OCI-LY7 (cell line): ENCODE results near the gene IMP4. TPM values are rescaled to one million over a fixed set of nuclear protein-coding genes. Genes with fewer than 3 reads are reported as not detected.
A peak's percentile ranks its signal among the peaks of the same experiment; 100 is the strongest.

Experiments
- BruUV-seq: library from RNA; stranded (reverse); fragments of 400-500 nt; replicated peaks from 2 replicates; lab custom pipeline; 2021; lab: Mats Ljungman, UMichigan
- CTCF ChIA-PET: fragments of 300-600 bp; sonication (Branson Sonifier 250); formaldehyde crosslinking; loops from one replicate; lab custom pipeline; 2022; ENCODE audit warnings: antibody characterized with exemption; ENCODE audit not compliant: unreplicated experiment; lab: Charles Lee
- POLR2A ChIA-PET: fragments of 300-600 bp; sonication (Branson Sonifier 250); formaldehyde crosslinking; loops from one replicate; lab custom pipeline; 2022; ENCODE audit warnings: antibody characterized with exemption; lab: Charles Lee
- DNase-seq: peaks from one replicate; pipeline ENCODE4 v3.0.0-alpha.2; 2015; ENCODE audit warnings: low spot score
- H2AFZ ChIP-seq: fragments of 200-600 bp; sonication (generic), shearing (Covaris generic); 2 replicates; pipeline ENCODE4 v1.6.1; 2014; ENCODE audit warnings: mild to moderate bottlenecking, antibody characterized with exemption, low read length, moderate library complexity
- H3K27ac ChIP-seq: fragments of 200-600 bp; sonication (generic); 2 replicates; pipeline ENCODE4 v1.5.1; 2014; ENCODE audit warnings: mixed run types, low read depth, mild to moderate bottlenecking, moderate library complexity, low read length, inconsistent platforms; ENCODE audit not compliant: poor library complexity, severe bottlenecking
- H3K36me3 ChIP-seq: fragments of 200-600 bp; sonication (generic); 2 replicates; pipeline ENCODE4 v1.6.1; 2014; ENCODE audit warnings: mild to moderate bottlenecking, antibody characterized with exemption, low read length, moderate library complexity, mixed read lengths; ENCODE audit not compliant: insufficient read depth
- H3K4me1 ChIP-seq: fragments of 200-600 bp; sonication (generic); 2 replicates; pipeline ENCODE4 v1.5.1; 2014; ENCODE audit warnings: mild to moderate bottlenecking, low read length; ENCODE audit not compliant: insufficient read depth, poor library complexity, severe bottlenecking
- H3K4me2 ChIP-seq: fragments of 200-600 bp; sonication (generic); 2 replicates; pipeline ENCODE4 v1.6.1; 2014; ENCODE audit warnings: mild to moderate bottlenecking, low read length
- H3K4me3 ChIP-seq: fragments of 200-600 bp; sonication (generic); 2 replicates; pipeline ENCODE4 v1.5.1; 2014; ENCODE audit warnings: mild to moderate bottlenecking, low read depth, low read length; ENCODE audit not compliant: poor library complexity, severe bottlenecking
- H3K79me2 ChIP-seq: fragments of 200-600 bp; sonication (generic); 2 replicates; pipeline ENCODE4 v1.6.1; 2016; ENCODE audit warnings: low read depth, mild to moderate bottlenecking, low read length, moderate library complexity, mixed read lengths; ENCODE audit not compliant: insufficient read depth
- H3K9me2 ChIP-seq: fragments of 200-600 bp; sonication (generic); 2 replicates; pipeline ENCODE4 v1.6.1; 2016; ENCODE audit warnings: mild to moderate bottlenecking, low read length, mixed read lengths; ENCODE audit not compliant: insufficient read depth
- H3K9me3 ChIP-seq: fragments of 200-600 bp; sonication (generic); 2 replicates; pipeline ENCODE4 v1.6.1; 2014; ENCODE audit warnings: mild to moderate bottlenecking, mixed run types, low read length, mixed read lengths
- H4K20me1 ChIP-seq: fragments of 200-600 bp; sonication (generic); 2 replicates; pipeline ENCODE4 v1.6.1; 2014; ENCODE audit warnings: mild to moderate bottlenecking, antibody characterized with exemption, low read length, moderate library complexity, mixed read lengths; ENCODE audit not compliant: insufficient read depth
- CTCF ChIP-seq: fragments of 200-600 bp; sonication (generic); conservative IDR thresholded peaks from 2 replicates; pipeline ENCODE4 v1.5.1; 2014; ENCODE audit warnings: mild to moderate bottlenecking, antibody characterized with exemption, low read length, moderate library complexity, mixed read lengths
- EZH2phosphoT487 ChIP-seq: fragments of 200-600 bp; sonication (generic); IDR thresholded peaks from 2 replicates; pipeline ENCODE4 v1.6.1; 2018; ENCODE audit warnings: low read depth, borderline replicate concordance, mild to moderate bottlenecking, mixed run types, antibody characterized with exemption, low read length, moderate library complexity, mixed read lengths
- intact Hi-C: fragments of 100-400 bp; cut with micrococcal nuclease; formaldehyde crosslinking; loops from one replicate; pipeline ENCODE4 v1.10.0; 2022; ENCODE audit not compliant: unreplicated experiment
- total RNA-seq, 2 experiments: library from RNA; depleted of rRNA in 1 of 2; stranded (reverse); fragments of >200 nt in 1 of 2; shearing (Covaris generic) in 1 of 2; gene quantifications; 2 replicates each; pipeline ENCODE4 v1.2.3, GENCODE V29; 2014 to 2022

IMP4 gene
- total RNA-seq, 2 experiments from 2014 or later: 266 to 314 TPM

GRCh38 chr2:130371723-130372054, 29.0 kb downstream of the IMP4 start:
- TSS peak; percentile 95 for BruUV-seq
- H3K36me3 ChIP-seq: peaks cover 42% of the 10 kb centered on the region
- H3K4me2 ChIP-seq: peak overlapping the region; percentile 95
- DNase-seq: no peak
- intact Hi-C loops: loop anchor here (1.0 to 10.0 kb wide), 3 partner anchors 19 to 53 kb away; no protein-coding TSS in a partner anchor
- ChIA-PET POLR2A (interaction anchor here (1.1 to 3.1 kb wide), 6 partner anchors 14 to 29 kb away, joined by 3 to 30 read pairs (median 10); partner anchors contain the start of genes IMP4 and PTPN18), CTCF (interaction anchor here (0.7 to 1.1 kb wide), 2 partner anchors 13 to 29 kb away, joined by 3 to 4 read pairs; no protein-coding TSS in a partner anchor)
- H3K79me2 ChIP-seq: peaks cover 47% of the 10 kb centered on the region
- TF ChIP-seq CTCF (no peak), EZH2phosphoT487 (no peak)
- H3K4me1 ChIP-seq: peaks cover 65% of the 10 kb centered on the region
- peak overlapping the region; percentile 20; the same call in 1 of the 2 replicates for H2AFZ ChIP-seq
- H4K20me1 ChIP-seq: no peaks in the 10 kb centered on the region
- peak overlapping the region; percentile 93 for H3K4me3 ChIP-seq
- no peaks in the 10 kb centered on the region for H3K9me2 ChIP-seq
- H3K9me3 ChIP-seq: peaks cover 11% of the 10 kb centered on the region; the same call in 1 of the 2 replicates
- H3K27ac ChIP-seq: peak overlapping the region; percentile 90

- TF ChIP-seq CTCF (peak; percentile 81), EZH2phosphoT487 (no peak)
- Histone ChIP-seq H3K4me1 (peaks cover 70% of the 10 kb centered on the region), H2AFZ (peak overlapping the region; percentile 20; the same call in 1 of the 2 replicates), H3K9me2 (no peaks in the 10 kb centered on the region), H4K20me1 (no peaks in the 10 kb centered on the region), H3K4me3 (peak overlapping the region; percentile 93), H3K9me3 (peaks cover 11% of the 10 kb centered on the region; the same call in 1 of the 2 replicates), H3K36me3 (peaks cover 43% of the 10 kb centered on the region), H3K79me2 (peaks cover 48% of the 10 kb centered on the region), H3K27ac (peak overlapping the region; percentile 90), H3K4me2 (peak overlapping the region; percentile 95)
- no TSS peak for BruUV-seq
- DNase-seq: peak; percentile 89
- CTCF ChIA-PET: interaction anchor here (1.3 to 2.1 kb wide), 4 partner anchors 12 to 26 kb away, joined by 4 to 12 read pairs (median 7); no protein-coding TSS in a partner anchor
- intact Hi-C loops: loop anchor here (1.0 to 10.0 kb wide), 3 partner anchors 18 to 53 kb away; no protein-coding TSS in a partner anchor
- POLR2A ChIA-PET: interaction anchor here (1.2 to 9.6 kb wide), 5 partner anchors 15 to 29 kb away, joined by 4 to 251 read pairs (median 18); partner anchors contain the start of genes IMP4 and PTPN18
These were observed 29.5 kb downstream of the IMP4 start for GRCh38 chr2:130372055-130372832.
